HG03575 (cell line): ENCODE data around the gene RASSF1.

Experiments used
- ATAC-seq: cut with Tn5 transposase; IDR thresholded peaks from one replicate; pipeline ENCODE4 v1.9.1; 2021; ENCODE audit not compliant: unreplicated experiment, insufficient number of reproducible peaks, low FRiP score; ENCODE audit errors: extremely low read depth

RASSF1 gene

GRCh38 chr3:50340448-50341329, at the start of gene RASSF1:
Gene RASSF1, minus strand, starts transcription at chr3:50340836. Its CDS starts 31 bp downstream, at chr3:50340805.
- ATAC-seq: no peak

GRCh38 chr3:50389414-50389767, 48.8 kb upstream of the RASSF1 start:
- ATAC-seq: no peak

- no peak for ATAC-seq
Observed at GRCh38 chr3:50388720-50389413, 48.2 kb upstream of the RASSF1 start.

GRCh38 chr3:50388016-50388719, 47.5 kb upstream of the RASSF1 start:
- ATAC-seq: no peak

- no peak for ATAC-seq
Observed at GRCh38 chr3:50385754-50386153, 45.1 kb upstream of the RASSF1 start.

- no peak for ATAC-seq
Observed at GRCh38 chr3:50383750-50384149, 43.1 kb upstream of the RASSF1 start.

GRCh38 chr3:50382722-50383121, 42.1 kb upstream of the RASSF1 start:
- no peak for ATAC-seq

GRCh38 chr3:50381383-50381782, 40.7 kb upstream of the RASSF1 start:
- ATAC-seq: no peak

- ATAC-seq: no peak
Observed at GRCh38 chr3:50380405-50381085, 39.9 kb upstream of the RASSF1 start.

- ATAC-seq: no peak
Observed at GRCh38 chr3:50378757-50379156, 38.1 kb upstream of the RASSF1 start.

- ATAC-seq: no peak
Observed at GRCh38 chr3:50378024-50378423, 37.4 kb upstream of the RASSF1 start.

GRCh38 chr3:50375258-50375931, 34.8 kb upstream of the RASSF1 start:
- ATAC-seq: no peak

GRCh38 chr3:50374363-50375257, 34.0 kb upstream of the RASSF1 start:
- ATAC-seq: no peak

- no peak for ATAC-seq
Observed at GRCh38 chr3:50373146-50374051, 32.8 kb upstream of the RASSF1 start.

GRCh38 chr3:50372349-50372748, 31.7 kb upstream of the RASSF1 start:
- no peak for ATAC-seq

GRCh38 chr3:50371133-50371685, 30.6 kb upstream of the RASSF1 start:
- no peak for ATAC-seq

- ATAC-seq: no peak
Observed at GRCh38 chr3:50370594-50370993, 30.0 kb upstream of the RASSF1 start.
